Effector memory CD4-positive, alpha-beta T cell (primary cell): Measurements from ENCODE around the gene WDR27.
"Not testable (repeated sequence)": the region's sequence is repeated elsewhere in the genome, so short reads cannot be mapped to it uniquely, and the experiment has no call there.

Source experiments
- DNase-seq, 3 donors: peaks; one replicate each; pipeline ENCODE4 v3.0.0-alpha.2; 2020
- H3K27ac ChIP-seq: 2 replicates; pipeline ENCODE4 v1.7.0; 2013; ENCODE audit warnings: mild to moderate bottlenecking, low read length, moderate library complexity; ENCODE audit not compliant: insufficient read depth, poor library complexity, severe bottlenecking
- H3K27me3 ChIP-seq: replicated peaks from 2 replicates; pipeline ENCODE4 v1.7.0; 2013; ENCODE audit warnings: mild to moderate bottlenecking, low read length; ENCODE audit not compliant: insufficient read depth, control insufficient read depth, poor library complexity, severe bottlenecking
- H3K36me3 ChIP-seq: 2 replicates; pipeline ENCODE4 v1.7.0; 2013; ENCODE audit warnings: mild to moderate bottlenecking, low read length, moderate library complexity; ENCODE audit not compliant: control insufficient read depth, insufficient read depth
- H3K4me1 ChIP-seq: 2 replicates; pipeline ENCODE4 v1.7.0; 2013; ENCODE audit warnings: low read length, mild to moderate bottlenecking; ENCODE audit not compliant: control insufficient read depth, insufficient read depth, poor library complexity, severe bottlenecking
- H3K4me3 ChIP-seq: 2 replicates; pipeline ENCODE4 v1.7.0; 2013; ENCODE audit warnings: low read length, low read depth, mild to moderate bottlenecking; ENCODE audit not compliant: insufficient read depth, poor library complexity, severe bottlenecking
- H3K9me3 ChIP-seq: 2 replicates; pipeline ENCODE4 v1.7.0; 2013; ENCODE audit warnings: mild to moderate bottlenecking, low read length, moderate library complexity; ENCODE audit not compliant: control insufficient read depth

Gene WDR27

DNA sequence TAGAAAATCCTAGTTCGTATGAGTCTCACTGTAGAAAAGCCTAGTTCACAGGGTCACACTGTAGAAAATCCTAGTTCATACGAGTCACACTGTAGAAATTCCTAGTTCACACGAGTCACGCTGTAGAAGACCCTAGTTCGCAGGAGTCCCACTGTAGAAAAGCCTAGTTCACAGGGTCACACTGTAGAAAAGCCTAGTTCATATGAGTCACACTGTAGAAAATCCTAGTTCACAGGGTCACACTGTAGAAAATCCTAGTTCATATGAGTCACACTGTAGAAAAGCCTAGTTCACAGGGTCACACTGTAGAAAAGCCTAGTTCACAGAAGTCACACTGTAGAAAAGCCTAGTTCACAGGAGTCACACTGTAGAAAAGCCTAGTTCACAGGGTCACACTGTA is 56.4 kb downstream of the WDR27 start:
- not testable (repeated sequence) for H3K36me3 ChIP-seq, H3K9me3 ChIP-seq, H3K27ac ChIP-seq, H3K4me1 ChIP-seq, DNase-seq, H3K27me3 ChIP-seq, H3K4me3 ChIP-seq

DNA sequence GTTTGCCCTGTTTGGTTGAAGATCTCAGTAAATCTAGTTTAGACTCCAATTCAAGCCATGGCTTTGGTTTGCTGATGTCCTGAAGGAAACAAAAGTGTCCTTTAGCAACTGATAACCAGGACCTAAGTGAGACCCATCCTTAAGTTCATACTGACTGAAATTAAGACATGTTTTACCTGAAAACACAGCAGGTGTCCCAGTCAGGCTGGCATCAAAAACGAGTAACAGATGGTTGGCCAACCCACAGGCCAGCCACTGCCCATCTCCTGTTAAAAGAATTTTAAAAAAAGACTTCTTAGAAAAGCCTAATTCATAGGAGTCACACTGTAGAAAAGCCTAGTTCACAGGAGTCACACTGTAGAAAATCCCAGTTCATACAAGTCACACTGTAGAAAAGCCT is 58.3 kb downstream of the WDR27 start:
- no peak overlapping the region for H3K4me3 ChIP-seq
- no peak for DNase-seq
- H3K27ac ChIP-seq = no peak overlapping the region
- H3K27me3 ChIP-seq = no peaks in the 10 kb centered on the region
- H3K9me3 ChIP-seq = no peaks in the 10 kb centered on the region
- no peaks in the 10 kb centered on the region for H3K36me3 ChIP-seq
- no peaks in the 10 kb centered on the region for H3K4me1 ChIP-seq

DNA sequence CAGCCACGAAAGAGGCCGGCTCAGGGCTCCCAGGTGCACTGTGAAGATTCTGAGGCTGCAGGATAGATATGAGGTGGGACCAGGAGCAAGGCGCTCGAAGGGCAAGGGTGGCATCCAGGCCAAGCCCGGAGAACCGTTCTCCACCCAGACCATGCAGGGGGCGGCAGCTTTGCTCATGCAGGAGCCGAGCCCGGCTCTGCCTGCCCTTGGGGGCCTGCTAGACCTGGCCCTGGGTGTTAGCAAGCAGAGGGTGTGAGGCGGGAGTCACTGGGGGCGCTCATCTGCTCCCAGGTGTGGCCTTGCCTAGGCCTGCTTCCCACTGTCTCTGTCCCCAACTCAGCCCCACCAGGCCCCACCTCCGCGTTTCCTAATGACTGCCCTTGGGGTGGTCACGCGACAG is 59.4 kb downstream of the WDR27 start:
- no peak for DNase-seq
- no peak overlapping the region for H3K27ac ChIP-seq
- H3K4me1 ChIP-seq = no peaks in the 10 kb centered on the region
- H3K36me3 ChIP-seq = no peaks in the 10 kb centered on the region
- no peaks in the 10 kb centered on the region for H3K9me3 ChIP-seq
- no peak overlapping the region for H3K4me3 ChIP-seq
- H3K27me3 ChIP-seq = no peaks in the 10 kb centered on the region

DNA sequence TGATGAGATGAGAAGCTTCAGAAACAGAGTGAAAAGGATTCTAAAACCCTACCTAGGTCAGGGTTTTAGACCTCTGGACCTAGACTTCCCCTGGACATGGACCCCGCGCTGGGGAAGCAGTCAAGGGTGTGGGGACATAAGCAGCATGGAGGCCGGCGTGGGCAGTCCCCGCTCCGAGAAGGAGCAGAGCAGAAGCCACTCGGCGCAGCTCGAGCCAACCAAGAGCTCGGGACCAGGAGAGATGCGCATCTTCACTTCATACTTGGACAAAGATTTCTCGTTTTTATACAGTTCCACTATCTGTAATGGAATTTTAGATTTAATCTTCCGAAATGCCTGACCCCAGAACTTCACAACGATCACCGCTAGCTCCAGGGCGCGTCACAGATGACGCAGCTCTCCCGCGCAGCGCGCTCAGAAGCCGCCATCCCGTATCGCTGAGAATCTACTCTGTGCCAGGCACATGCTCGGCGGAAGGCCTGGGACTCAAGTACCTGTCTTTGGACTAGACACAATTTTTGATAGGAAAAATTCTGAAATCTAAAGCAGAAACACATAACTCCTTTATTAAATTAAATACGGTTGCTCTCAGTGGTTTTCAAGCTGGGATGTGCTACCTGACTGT is 60.3 kb downstream of the WDR27 start:
- Histone ChIP-seq H3K4me3 (no peak overlapping the region), H3K36me3 (no peaks in the 10 kb centered on the region), H3K27me3 (no peaks in the 10 kb centered on the region), H3K4me1 (no peaks in the 10 kb centered on the region), H3K9me3 (no peaks in the 10 kb centered on the region), H3K27ac (no peak overlapping the region)
- DNase-seq = no peak

DNA sequence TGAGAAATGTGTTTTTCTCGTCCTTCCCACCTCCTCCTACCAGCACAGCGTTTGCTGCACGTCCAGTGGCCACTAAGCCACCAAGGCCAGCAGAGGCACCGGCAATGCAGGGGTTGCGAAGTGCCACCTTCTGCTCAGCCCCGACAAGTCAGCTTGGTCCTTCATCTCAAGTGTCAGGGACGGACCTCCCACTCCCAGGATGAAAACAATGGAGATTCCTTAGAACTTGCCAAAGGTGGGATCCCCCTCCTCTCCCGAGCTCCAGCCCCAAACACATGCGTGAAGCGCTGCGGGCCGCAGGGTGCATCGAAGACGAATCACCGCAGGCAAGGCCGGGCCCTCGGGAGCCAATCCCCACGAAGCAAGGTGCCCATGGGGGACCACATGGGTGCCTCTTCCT is 60.8 kb downstream of the WDR27 start:
- no peak for DNase-seq
- Histone ChIP-seq H3K4me1 (no peaks in the 10 kb centered on the region), H3K36me3 (no peaks in the 10 kb centered on the region), H3K27me3 (no peaks in the 10 kb centered on the region), H3K27ac (no peak overlapping the region), H3K4me3 (no peak overlapping the region), H3K9me3 (no peaks in the 10 kb centered on the region)

DNA sequence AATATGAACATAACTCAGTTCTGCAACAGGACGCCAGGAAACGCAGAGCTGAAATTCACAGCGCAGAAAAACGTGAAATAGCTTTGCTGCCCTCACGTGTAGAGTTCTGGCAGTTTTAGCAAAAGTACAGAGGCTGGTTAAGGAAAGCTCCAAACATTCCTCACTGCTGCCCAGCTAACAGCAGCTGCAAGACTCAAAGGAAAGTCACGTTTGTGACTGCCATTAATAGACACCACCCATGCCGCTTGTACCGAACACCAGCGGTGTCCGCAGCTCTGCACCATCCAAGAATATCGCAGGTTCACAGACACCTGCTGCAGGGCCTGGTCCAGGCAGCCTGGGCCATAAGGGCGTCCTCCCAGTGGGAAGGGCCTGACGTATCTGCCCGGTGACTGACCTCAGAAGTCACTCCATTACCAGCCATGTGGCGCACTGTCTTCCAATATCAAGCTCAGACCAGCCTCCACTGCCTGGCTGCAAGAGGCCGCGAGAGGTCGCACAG is 61.4 kb downstream of the WDR27 start:
- Histone ChIP-seq H3K4me1 (no peaks in the 10 kb centered on the region), H3K4me3 (no peak overlapping the region), H3K36me3 (no peaks in the 10 kb centered on the region), H3K27ac (no peak overlapping the region), H3K27me3 (no peaks in the 10 kb centered on the region), H3K9me3 (no peaks in the 10 kb centered on the region)
- DNase-seq = no peak

DNA sequence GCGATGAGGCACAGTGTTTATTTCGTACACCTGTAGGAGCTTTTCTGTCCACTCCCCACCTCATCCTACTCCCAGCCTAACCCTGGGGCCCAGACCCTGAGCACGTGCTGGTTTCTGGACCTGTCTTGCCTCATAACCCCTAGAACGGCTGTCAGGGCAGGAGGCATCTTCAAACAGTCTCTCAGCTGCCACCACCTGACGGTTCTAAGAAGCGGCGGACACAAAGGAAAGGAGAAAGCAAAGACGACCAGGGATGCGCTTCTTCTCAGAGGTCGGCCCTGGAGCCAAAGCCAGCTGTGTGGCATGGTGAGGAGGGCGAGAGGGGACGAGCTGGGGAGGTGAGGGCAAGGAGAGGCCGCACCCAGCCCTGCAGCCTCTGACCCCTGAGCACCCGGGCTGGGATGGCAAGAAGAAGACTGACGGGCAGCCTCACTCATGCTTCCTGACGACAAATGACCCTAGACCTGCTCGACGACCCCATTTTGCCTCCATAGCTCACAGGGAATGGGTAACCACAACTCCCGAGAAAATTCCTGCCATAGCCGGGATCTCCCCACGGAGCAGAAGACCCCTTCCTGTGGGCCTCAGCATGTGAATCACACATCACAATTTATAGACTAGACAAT is 62.1 kb downstream of the WDR27 start:
- Histone ChIP-seq H3K4me1 (no peaks in the 10 kb centered on the region), H3K9me3 (no peaks in the 10 kb centered on the region), H3K4me3 (no peak overlapping the region), H3K36me3 (no peaks in the 10 kb centered on the region), H3K27ac (no peak overlapping the region), H3K27me3 (no peaks in the 10 kb centered on the region)
- DNase-seq = no peak

DNA sequence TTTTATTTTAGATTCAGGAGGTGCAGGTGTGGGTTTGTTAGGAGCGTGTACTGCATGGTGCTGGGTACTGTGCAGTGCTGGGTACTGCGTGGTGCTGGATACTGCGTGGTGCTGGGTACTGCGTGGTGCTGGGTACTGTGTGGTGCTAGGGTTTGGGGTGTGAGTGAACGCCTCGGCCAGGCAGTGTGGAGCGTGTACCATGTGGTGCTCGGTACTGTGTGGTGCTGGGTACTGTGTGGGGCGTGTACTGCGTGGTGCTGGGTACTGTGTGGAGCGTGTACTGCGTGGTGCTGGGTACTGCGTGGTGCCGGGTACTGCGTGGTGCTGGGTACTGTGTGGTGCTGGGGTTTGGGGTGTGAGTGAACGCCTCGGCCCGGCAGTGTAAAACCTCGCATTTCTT is 62.9 kb downstream of the WDR27 start:
- H3K9me3 ChIP-seq = no peaks in the 10 kb centered on the region

DNA sequence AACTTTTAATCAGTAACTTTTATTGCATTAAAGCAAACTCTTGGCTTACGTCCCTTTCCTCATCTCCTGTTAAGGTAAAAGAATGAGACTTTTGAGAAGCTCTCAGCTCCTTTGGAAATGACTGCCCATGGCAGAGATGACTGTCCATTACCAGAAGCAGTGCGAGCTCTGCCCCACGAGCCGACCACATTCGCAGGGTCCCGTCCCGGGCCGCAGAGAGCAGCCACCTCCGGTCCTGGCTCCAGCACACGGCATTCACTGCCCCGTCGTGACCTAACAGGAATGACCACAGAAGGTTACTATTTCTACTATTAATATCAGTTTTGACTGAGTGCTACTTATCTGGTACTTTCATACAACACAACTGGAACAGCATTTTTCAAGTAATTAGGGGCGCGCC is 63.4 kb downstream of the WDR27 start:
- Histone ChIP-seq H3K4me3 (no peak overlapping the region), H3K27me3 (no peaks in the 10 kb centered on the region), H3K9me3 (no peaks in the 10 kb centered on the region), H3K36me3 (no peaks in the 10 kb centered on the region), H3K27ac (no peak overlapping the region), H3K4me1 (no peaks in the 10 kb centered on the region)
- DNase-seq = no peak

More for the DNA sequence above, 62.9 kb downstream of the WDR27 start:
- no peak overlapping the region for H3K4me3 ChIP-seq
- no peak for DNase-seq
- no peaks in the 10 kb centered on the region for H3K4me1 ChIP-seq
- H3K36me3 ChIP-seq = no peaks in the 10 kb centered on the region
- H3K27me3 ChIP-seq = no peaks in the 10 kb centered on the region
- H3K27ac ChIP-seq = no peak overlapping the region

DNA sequence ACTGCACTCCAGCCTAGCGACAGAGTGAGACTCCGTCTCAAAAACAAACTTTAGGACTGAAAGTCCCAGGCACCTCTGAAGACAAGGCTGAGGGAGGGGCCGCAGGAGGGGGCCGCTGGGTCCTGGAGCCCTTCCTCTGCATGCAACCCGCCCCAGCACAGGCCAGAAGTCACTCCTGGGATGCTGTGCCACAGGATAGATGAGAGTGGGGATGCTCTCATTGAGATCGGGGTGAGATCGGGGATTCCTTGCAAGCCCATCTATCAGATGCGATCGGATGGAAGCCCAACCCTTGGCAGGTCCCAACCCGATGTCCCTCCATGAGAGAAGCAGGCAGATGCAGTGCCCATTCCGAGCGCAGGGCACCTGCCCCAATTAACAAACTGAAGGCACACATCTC is 66.5 kb downstream of the WDR27 start:
- Histone ChIP-seq H3K4me1 (no peaks in the 10 kb centered on the region), H3K4me3 (no peak overlapping the region)

More for the DNA sequence above, 66.5 kb downstream of the WDR27 start:
- Histone ChIP-seq H3K27me3 (no peaks in the 10 kb centered on the region), H3K27ac (no peak overlapping the region), H3K36me3 (no peaks in the 10 kb centered on the region), H3K9me3 (no peaks in the 10 kb centered on the region)
- DNase-seq = no peak
